HepG2 (cell line): ENCODE results near the gene NFATC4. TPM values are rescaled to one million over a fixed set of nuclear protein-coding genes. Genes with fewer than 3 reads are reported as not detected.

Experiments
- ATRX ChIP-seq: sonication (generic); formaldehyde crosslinking; IDR thresholded peaks from 2 replicates; pipeline ENCODE4 v1.4.0; 2020; ENCODE audit warnings: missing genetic modification reagents, borderline replicate concordance
- KLF16 ChIP-seq, 2 experiments: sonication (generic) in 1 of 2; formaldehyde crosslinking in 1 of 2; IDR thresholded peaks; 2 replicates each; pipeline versions ENCODE4 v1.6.1 to v1.8.0; 2016 to 2023; ENCODE audit warnings: missing genetic modification reagents in 2 of 2, missing compliant biosample characterization in 1 of 2
- MYC ChIP-seq: sonication (generic); formaldehyde crosslinking; IDR thresholded peaks from 2 replicates; pipeline ENCODE4 v1.9.0; 2021; ENCODE audit warnings: missing genetic modification reagents, borderline replicate concordance
- POLR2G ChIP-seq: fragments of 200-400 bp; formaldehyde crosslinking; IDR thresholded peaks from 2 replicates; pipeline ENCODE4 v1.6.1; 2018; ENCODE audit warnings: mild to moderate bottlenecking, low read depth, low read length, moderate library complexity
- polyA plus RNA-seq, 8 experiments: library from polyadenylated mRNA; depleted of rRNA in 3 of 8; stranded (reverse) in 7 of 8; unstranded in 1 of 8; fragments of >200 nt; fragmentation: Illumina TruSeq in 4 of 8; extraction: Trizol in 4 of 8; gene quantifications; 2 replicates each; pipeline versions ENCODE4 v1.2.1 to v1.2.3, GENCODE V29; 2011 to 2016; ENCODE audit warnings: low read depth in 4 of 8, missing spikeins in 1 of 8, mixed read lengths in 1 of 8; ENCODE audit not compliant: insufficient read depth in 1 of 8
- total RNA-seq, 5 experiments: library from RNA; depleted of rRNA; stranded (reverse); fragments of >200 nt; fragmentation: Illumina TruSeq; extraction: Trizol; gene quantifications; 2 replicates each; pipeline ENCODE4 v1.2.3, GENCODE V29; 2016; ENCODE audit warnings: low read depth in 1 of 5
- TF ChIP-seq, protein P1 (sequence below): sonication (generic); formaldehyde crosslinking; IDR thresholded peaks from 2 replicates; pipeline ENCODE4; 2020; ENCODE audit warnings: missing genetic modification reagents, mild to moderate bottlenecking, borderline replicate concordance
- TF ChIP-seq, protein P2 (sequence below): sonication (generic); formaldehyde crosslinking; IDR thresholded peaks from 2 replicates; pipeline ENCODE4 v1.4.0; 2020; ENCODE audit warnings: mild to moderate bottlenecking, missing genetic modification reagents
- TF ChIP-seq, protein P3 (sequence below): IDR thresholded peaks from 2 replicates; pipeline ENCODE4 v1.6.1; 2016

The NFATC4 gene
- total and polyA plus RNA-seq, 2 of the 13 experiments (the other 11 are each of a cell fraction or from before 2014, with no cell fraction given): 0.04 to 0.15 TPM

DNA sequence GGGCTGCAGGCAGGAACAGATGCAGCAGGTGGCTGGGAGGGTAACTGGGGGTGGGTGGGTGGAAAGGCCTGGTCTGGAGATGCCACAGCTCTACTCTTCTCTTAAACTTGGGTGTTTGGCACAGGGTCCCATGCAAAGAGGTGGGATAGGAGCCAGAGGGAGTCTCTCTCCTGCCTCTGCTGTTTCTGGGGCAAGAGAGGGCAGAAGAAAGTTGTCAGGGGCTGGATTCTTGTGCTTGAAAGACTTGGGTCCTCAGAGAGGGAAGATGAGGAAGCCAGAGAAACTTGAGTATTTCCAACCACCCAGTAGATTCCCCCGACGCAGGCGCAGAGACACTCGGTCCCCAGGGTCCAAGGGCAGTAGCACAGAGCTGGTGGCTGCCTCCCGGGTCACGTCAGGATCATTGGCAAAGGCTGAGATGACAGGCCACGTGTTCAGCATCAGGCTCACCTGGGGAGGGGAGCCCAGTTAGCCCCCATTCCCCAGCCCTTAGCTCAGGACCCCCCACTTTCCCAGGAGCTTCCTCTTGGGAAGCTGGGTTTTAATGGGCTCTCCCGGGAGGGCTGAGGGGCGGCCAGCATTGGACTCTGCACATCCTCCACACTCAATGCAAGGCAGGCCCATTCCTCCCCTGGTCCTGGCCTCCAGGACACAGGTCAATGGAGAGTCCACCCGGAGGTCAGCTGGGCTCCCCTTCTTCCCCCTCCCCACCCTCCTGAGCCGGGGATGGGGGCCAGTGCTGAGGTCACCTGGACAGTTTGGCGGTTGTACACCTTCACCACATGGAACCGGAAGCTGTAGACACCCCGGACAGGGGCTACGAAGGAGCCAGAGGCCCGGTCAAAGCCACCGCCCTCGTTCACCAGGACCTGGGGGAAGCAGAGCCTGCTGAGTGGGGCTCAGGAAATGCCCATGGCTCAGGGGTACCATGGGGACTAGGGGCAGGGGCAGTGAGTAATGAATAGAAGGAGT is 59.8 kb downstream of the NFATC4 start (continued):
- TF ChIP-seq, protein P1, sequence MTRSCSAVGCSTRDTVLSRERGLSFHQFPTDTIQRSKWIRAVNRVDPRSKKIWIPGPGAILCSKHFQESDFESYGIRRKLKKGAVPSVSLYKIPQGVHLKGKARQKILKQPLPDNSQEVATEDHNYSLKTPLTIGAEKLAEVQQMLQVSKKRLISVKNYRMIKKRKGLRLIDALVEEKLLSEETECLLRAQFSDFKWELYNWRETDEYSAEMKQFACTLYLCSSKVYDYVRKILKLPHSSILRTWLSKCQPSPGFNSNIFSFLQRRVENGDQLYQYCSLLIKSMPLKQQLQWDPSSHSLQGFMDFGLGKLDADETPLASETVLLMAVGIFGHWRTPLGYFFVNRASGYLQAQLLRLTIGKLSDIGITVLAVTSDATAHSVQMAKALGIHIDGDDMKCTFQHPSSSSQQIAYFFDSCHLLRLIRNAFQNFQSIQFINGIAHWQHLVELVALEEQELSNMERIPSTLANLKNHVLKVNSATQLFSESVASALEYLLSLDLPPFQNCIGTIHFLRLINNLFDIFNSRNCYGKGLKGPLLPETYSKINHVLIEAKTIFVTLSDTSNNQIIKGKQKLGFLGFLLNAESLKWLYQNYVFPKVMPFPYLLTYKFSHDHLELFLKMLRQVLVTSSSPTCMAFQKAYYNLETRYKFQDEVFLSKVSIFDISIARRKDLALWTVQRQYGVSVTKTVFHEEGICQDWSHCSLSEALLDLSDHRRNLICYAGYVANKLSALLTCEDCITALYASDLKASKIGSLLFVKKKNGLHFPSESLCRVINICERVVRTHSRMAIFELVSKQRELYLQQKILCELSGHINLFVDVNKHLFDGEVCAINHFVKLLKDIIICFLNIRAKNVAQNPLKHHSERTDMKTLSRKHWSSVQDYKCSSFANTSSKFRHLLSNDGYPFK (CRISPR knock-in tag): peak; percentile 71
- TF ChIP-seq POLR2G: no peak
- TF ChIP-seq, protein P2, sequence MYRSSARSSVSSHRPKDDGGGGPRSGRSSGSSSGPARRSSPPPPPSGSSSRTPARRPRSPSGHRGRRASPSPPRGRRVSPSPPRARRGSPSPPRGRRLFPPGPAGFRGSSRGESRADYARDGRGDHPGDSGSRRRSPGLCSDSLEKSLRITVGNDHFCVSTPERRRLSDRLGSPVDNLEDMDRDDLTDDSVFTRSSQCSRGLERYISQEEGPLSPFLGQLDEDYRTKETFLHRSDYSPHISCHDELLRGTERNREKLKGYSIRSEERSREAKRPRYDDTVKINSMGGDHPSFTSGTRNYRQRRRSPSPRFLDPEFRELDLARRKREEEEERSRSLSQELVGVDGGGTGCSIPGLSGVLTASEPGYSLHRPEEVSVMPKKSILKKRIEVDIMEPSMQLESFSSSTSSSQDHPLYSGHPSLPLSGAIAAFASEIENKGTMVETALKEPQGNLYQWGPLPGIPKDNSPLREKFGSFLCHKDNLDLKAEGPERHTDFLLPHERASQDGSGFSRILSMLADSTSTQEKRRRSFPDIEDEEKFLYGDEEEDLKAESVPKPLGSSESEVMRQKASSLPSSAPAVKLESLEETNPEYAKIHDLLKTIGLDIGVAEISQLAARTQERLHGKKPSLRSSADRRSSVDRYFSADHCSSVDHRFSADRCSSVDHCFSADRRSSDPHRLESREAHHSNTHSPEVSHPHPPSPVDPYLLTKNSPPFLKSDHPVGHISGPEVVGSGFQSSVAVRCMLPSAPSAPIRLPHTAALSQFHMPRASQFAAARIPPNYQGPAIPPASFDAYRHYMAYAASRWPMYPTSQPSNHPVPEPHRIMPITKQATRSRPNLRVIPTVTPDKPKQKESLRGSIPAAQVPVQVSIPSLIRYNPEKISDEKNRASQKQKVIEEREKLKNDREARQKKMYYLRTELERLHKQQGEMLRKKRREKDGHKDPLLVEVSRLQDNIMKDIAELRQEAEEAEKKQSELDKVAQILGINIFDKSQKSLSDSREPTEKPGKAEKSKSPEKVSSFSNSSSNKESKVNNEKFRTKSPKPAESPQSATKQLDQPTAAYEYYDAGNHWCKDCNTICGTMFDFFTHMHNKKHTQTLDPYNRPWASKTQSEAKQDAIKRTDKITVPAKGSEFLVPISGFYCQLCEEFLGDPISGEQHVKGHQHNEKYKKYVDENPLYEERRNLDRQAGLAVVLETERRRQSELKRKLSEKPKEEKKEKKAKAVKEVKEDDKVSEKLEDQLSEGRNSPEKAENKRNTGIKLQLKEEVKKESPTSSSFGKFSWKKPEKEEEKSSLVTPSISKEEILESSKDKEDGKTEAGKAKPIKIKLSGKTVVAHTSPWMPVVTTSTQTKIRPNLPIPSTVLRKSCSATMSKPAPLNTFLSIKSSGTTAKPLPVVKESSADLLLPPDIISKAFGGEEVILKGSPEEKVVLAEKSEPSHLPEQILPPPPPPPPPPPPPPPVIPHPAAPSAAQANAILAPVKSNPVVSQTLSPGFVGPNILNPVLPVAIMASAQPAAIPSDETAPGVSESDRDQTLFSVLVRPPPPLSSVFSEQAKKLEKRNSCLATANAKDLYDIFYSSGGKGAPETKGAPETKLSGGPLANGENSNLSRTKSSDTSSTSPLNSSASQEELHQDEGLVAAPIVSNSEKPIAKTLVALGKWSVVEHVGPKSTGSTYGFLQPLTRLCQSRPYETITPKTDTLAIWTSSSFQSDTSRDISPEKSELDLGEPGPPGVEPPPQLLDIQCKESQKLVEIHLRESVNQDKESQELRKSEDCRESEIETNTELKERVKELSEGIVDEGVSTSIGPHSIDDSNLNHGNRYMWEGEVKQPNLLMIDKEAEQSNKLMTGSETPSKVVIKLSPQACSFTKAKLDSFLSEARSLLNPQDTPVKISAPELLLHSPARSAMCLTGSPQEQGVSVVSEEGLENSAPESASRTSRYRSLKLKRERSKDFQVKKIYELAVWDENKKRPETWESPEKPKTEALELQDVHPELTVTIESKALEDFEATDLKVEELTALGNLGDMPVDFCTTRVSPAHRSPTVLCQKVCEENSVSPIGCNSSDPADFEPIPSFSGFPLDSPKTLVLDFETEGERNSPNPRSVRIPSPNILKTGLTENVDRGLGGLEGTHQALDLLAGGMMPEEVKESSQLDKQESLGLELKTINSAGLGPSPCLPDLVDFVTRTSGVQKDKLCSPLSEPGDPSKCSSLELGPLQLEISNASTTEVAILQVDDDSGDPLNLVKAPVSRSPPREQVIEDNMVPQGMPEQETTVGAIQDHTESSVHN (CRISPR knock-in tag): no peak; the same call in 1 of the 2 replicates
- TF ChIP-seq, protein P3, sequence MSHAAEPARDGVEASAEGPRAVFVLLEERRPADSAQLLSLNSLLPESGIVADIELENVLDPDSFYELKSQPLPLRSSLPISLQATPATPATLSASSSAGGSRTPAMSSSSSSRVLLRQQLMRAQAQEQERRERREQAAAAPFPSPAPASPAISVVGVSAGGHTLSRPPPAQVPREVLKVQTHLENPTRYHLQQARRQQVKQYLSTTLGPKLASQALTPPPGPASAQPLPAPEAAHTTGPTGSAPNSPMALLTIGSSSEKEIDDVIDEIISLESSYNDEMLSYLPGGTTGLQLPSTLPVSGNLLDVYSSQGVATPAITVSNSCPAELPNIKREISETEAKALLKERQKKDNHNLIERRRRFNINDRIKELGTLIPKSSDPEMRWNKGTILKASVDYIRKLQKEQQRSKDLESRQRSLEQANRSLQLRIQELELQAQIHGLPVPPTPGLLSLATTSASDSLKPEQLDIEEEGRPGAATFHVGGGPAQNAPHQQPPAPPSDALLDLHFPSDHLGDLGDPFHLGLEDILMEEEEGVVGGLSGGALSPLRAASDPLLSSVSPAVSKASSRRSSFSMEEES (CRISPR knock-in tag): no peak
- TF ChIP-seq ATRX (CRISPR knock-in tag): no peak
- no peak for TF ChIP-seq KLF16 (CRISPR knock-in tag; IDR thresholded peaks at IDR 0.05)
- TF ChIP-seq MYC (CRISPR knock-in tag): peak; percentile 92
